ENCODE measurements around the gene SIRT4.
"Not testable (repeated sequence)": the region's sequence is repeated elsewhere in the genome, so short reads cannot be mapped to it uniquely, and the experiment has no call there.

SIRT4 gene

DNA sequence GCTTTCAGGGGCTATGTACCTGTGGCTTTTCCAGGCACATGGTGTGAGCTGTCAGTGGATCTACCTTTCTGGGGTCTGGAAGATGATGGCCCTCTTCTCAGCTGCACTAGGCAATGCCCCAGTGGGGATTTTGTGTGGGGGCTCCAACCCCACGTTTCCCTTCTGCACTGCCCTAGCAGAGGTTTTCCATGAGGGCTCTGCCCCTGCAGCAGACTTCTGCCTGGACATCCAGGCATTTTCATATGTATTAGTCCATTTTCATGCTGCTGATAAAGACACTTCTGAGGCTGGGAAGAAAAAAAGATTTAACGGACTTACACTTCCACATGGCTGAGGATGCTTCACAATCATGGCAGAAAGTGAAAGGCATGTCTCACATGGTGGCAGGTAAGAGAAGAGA lies 34.3 kb downstream of the SIRT4 start:
- not testable (repeated sequence) for DNase-seq (ENCODE audit: low spot score)

DNA sequence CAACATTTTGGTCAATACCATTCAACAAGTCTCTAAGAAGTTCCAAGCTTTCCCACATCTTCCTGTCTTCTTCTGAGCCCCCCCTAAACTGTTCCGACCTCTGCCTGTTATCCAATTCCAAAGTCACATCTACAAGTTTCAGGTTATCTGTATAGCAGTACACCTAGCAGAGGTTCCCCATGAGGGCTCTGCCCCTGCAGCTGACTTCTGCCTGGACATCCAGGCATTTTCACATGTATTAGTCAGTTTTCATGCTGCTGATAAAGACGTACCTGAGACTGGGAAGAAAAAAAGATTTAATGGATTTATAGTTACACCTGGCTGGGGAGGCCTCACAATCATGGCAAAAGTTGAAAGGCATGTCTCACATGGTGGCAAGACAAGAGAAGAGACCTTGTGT lies 35.6 kb downstream of the SIRT4 start:
- DNase-seq (ENCODE audit: low spot score) = no peak

DNA sequence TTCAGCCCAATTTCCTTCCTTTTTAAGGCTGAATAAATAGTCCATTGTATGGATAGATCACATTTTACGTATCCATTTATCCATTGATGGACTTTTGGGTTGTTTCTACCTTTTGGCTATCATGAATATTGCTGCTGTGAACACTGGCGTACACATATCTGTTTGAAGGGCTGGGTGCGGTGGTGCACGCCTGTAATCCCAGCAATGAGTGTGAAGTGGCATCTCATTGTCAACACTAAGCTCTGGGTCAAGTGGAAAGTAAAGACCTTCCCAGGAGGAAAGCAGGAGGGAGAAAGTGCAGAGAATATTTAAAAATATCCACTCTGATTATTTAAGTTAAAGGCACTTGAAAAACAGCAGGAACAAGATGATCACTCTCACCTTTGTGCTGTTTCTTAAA lies 37.1 kb downstream of the SIRT4 start:
- no peak for DNase-seq (ENCODE audit: low spot score)

DNA sequence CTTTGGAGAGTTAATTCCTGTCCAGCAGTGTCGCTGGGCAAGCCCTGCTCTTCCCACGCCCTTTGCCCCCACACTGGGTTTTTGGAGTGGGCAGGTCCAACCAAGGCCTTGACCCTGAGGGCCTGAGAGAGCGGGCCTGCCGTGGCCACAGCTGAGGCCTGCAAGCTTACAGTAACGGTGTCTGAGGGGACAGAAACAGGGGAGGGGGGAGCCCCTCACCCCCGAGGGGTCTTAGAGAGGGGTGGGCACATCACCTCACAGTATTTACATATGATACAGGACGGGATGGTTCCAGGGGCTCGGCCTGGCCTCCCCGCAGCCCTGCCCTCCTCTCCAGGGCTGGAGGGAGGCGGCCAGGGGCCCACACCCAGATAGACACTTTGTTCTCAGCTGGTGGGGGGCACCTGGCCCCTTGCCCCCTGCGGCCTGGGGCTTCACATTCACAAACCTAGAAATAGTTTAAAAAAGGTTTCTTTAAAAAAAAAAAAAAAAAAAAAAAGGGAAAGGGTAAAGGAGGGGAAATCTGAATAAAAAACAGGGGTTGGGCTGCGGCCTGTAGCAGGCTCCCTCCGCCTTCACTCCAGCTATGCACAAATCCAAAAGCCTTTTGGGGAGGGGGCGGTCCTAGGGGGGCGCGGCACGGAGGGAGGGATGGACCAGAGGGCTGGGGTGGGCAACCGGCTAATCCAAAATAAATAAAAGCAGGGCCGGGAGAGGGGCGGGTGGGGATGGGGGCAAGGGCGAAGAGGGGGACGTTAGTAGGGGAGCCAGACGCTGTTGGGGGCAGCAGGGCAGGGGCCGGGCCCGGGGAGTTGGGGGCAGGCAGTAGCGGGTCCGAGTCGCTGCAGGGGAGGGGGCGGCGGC lies 40.3 kb downstream of the SIRT4 start:
- no peak for DNase-seq (ENCODE audit: low spot score)

DNA sequence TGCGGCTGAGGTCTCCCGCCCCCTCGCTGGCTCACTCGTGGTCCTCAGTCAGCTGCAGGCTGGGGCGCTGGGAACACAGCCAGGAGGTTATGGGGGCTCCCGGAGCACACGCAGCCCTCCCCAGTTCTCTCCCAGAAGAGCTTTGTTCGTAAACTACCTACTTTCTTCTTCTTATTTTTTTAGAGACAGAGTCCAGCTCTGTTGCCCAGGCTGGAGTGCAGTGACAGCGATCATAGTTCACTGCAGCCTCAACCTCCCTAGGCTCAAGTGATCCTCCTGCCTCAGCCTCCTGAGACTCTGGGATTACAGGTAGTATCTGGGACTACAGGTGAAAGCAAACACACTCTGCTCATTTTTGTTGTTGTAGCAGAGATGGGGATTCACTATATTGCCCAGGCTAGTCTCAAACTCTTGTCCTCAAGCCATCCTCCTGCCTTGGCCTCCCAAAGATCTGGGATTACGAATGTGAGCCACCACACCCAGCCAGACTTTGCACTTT lies 41.0 kb downstream of the SIRT4 start:
- no peak for DNase-seq (ENCODE audit: low spot score)

DNA sequence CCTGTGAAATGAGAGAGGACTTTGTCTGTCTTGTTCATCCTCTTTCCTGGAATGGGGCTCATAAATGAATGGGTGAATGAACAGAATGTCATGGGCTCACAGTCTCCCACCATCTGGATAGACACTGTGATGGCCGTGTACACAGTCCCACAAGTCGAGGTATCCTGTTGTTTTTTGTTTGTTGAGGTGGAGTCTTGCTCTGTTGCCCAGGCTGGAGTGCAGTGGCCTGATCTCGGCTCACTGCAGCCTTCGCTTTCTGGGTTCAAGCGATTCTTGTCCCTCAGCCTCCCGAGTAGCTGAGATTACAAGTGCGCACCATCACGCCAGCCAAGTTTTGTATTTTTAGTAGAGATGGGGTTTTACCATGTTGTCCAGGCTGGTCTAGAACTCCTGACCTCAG lies 41.6 kb downstream of the SIRT4 start:
- DNase-seq (ENCODE audit: low spot score) = no peak

DNA sequence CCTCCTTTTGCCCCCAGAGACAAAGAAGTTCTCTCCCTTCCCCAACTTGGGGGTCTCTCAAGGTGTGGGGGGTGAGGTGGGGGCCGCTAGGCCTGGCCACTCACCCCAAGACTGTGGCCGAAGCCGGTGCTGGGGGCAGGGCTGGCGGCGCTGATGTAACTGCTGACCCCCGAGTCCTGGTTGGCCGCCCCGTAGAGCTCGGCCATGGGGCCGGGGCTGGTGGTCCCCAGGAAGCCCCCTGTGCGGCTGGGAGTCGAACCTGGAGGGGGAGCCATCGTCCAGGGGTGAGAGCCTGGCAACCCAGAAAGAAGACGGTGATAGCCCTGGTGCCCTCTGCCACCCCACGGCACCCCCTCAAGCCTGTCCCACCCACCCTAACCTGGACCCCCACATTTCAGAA lies 43.9 kb downstream of the SIRT4 start:
- DNase-seq (ENCODE audit: low spot score) = no peak

DNA sequence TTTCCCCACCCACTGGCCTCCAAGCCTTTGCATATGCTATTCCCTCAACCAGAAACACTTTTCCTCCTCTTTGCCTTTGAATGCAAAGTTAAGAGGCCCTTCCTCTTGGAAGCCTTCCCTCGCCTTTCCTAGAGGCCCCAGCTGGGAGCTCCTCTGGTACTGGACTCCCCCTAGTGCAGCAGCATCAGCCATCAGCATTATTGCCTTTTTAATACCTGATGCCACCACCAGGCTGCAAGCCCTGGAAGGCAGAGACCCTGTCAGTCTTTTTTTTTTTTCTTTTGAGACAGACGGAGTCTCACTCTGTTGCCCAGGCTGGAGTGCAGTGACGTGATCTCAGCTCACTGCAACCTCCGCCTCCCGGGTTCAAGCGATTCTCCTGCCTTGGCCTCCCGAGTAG lies 44.6 kb downstream of the SIRT4 start:
- no peak for DNase-seq (ENCODE audit: low spot score)

DNA sequence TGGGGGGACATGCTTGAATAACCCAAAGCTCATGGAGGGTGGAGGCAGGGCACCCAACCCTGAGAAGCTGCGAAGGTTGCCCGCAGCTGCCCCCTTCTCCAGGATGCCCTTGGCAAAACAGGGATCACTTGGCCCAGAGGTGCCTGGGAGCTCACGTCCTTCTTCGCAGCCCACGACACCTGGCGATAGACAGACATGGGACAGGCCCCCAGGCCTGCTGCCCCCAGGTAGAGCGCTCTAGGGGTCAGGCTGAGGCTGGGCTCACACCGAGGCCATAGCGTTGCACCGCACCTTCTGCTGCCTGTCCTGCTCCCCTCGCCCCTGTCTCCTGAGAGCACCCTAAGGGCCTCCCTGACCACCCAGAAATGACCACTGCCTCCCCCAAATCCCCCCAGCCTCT lies 45.6 kb downstream of the SIRT4 start:
- DNase-seq (ENCODE audit: low spot score) = no peak

DNA sequence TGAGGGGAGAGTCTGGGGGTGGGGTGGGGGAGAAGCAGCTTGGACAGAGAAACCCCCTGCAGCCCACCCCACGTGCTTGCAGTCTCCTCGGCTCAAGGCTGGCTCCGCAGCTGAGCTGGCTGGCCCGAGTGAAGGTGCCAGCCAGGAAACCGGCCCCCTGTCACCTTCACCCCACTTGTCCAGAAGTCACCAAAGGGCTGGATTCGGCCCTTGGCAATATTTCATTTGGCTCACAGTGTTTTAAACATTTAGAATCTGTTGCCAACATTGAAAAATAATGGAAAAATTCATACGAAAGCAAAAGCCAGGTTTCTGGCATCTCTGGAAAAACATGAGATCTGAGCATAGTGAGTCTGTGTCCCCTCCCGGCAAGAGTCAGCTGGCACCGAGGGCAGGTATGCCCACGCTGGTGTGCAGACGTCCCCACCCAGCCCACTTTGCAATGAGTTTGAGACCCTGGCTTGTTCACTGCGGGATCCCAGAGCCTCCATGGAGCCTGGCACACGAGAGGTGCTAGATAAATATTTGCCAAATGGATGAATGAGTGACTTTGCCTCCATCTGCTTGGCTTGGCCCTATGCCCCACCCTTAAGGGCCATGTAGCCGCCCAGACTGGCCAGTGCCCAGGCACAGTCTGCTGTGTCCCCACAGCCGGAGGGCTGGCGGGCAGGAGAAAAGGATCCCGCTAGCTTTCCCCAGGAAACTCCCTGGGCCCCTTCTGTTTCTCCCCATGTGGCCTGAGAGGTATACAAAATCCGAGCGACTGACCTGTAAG lies 48.6 kb downstream of the SIRT4 start:
- DNase-seq (ENCODE audit: low spot score) = no peak

DNA sequence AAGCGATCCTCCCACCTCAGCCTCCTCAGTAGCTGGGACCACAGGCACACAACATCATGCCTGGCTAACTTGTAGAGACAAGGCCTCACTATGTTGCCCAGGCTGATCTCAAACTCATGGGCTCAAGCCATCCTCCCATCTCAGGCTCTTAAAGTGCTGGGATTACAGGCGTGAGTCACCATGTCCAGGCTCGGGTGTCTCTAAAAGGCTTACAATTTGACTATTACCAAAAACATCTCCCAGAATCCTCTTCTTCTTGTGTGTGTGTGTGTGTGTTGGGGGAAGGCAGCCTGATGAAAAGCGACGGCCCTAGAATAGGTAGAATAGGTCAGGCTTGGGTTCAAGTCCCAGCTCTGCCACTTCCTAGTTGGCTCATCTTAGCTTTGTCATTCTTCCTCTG lies 50.0 kb downstream of the SIRT4 start:
- DNase-seq (ENCODE audit: low spot score) = no peak

DNA sequence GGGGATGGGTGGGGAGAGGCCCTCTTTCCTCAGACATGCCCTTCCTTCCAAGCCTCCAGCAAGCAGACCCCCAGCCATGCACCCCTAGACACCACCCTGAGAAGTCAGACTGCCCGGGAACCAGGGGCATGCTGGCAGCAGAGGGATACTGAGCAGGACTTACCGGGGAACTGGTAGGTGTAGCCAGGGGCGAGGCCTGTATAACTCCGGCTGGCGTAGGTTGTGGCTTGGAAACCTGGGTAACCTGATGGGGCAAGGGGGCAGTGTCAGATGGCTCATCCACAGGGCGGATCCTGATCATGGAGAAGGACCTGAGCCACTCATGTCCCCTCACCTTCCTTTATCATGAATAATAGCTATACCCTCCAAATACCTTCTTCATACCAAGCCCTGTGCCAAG lies 51.0 kb downstream of the SIRT4 start:
- DNase-seq (ENCODE audit: low spot score) = no peak

DNA sequence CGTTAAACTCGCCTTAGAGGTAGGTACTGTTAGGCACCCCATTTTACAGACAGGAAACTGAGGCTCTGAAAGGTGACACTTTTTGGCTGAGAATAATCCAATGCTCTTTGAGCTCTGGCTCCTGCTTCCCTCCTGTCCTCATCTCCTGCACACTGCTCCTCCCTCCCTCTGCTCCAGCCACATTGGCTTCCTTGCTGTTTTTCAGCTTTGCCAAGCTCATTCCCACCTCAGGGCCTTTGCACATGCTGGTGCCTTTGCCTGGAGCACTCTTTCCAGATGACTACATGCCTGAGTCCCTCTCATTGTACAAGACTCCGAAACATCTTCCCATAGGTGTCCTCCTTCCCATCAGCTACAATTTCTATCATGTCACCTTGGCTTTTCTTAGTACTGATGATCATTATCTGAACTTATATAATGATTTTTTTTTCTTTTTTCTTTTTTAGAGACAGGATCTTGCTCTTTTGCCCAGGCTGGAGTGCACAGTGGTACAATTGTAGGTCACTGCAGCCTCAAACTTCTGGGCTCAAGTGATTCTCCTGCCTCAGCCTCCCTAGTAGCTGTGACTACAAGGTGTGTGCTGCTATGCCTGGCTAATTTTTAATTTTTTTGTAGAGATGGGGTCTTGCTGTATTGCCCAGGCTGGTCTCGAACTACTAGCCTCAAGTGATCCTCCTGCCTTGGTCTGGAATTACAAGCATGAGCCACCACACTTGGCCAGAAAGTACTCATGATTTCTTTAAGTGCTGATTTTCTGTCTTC lies 51.6 kb downstream of the SIRT4 start:
- no peak for DNase-seq (ENCODE audit: low spot score)

DNA sequence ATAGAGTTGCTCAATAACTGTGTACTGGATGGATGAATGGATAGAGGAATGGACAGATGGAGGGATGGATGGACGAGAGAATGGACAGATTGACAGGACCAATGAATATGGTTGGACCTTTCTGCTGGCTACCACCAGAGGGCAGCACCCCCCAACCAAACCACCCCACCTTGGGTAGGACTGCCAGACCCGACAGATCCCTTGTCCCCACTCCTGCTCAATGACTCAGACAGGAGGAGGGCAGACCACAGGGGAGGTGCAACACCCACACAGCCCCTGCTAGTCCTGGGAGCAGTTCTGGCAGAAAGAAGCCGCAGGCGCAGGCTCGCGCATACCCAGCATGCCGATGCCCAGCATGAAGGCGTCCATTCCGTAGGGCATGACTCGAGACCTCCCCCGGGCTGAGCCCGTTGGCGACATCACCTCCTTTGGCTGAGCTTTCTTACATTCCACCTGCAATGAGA lies 54.5 kb downstream of the SIRT4 start:
- peak; percentile 92 for DNase-seq (ENCODE audit: low spot score)

DNA sequence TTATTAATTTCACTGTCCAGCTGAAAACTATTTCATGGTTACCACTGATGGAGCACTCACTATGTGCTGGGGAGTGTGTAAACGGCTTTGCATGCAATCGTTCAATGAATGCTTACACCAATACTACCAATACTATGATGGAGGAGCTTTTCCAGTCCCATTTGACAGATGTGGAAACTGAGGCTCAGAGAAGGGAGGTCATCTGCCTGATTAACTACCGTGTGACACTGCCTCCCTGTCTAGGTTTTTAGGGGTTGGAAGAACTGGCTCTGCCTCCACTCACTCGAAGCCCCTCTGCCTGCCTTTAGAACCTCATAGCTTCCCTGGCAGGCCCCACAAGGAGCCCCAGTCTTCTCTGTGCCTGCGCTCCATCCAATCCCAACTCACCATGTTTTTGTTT lies 55.0 kb downstream of the SIRT4 start:
- no peak for DNase-seq (ENCODE audit: low spot score)

DNA sequence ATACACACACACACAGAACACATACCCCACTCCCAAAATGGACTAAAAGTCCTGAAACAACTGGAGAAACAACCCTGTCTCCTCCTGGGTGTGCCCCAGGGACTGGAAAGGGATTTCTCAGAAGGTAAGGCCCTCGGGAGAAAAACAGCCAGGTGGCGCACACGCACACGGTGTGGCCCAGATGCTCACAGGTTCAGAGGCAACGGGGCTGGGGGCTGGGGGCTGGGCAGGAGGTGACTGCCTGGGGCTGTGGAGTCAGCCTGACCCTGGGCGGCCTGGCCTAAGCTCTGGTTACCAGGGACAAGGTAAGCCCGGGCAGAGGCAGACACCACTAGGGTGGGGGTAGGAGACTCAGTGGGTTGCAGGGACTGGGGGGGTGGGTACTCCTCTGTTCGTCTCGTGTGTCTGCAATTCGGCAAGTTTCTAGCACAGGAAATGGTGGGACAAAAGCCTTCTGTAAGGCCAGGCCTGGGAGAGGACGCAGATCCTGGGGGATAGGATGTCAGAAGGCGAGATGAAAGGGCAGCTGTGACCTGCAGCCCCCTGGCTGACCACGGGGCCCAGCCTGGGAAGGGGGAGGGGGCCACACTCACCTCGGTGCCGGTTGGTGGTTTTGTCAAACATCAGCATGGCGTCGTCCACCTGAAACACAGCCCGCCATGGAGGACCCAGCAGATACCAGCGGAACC lies 56.4 kb downstream of the SIRT4 start:
- DNase-seq (ENCODE audit: low spot score) = peak; percentile 64

DNA sequence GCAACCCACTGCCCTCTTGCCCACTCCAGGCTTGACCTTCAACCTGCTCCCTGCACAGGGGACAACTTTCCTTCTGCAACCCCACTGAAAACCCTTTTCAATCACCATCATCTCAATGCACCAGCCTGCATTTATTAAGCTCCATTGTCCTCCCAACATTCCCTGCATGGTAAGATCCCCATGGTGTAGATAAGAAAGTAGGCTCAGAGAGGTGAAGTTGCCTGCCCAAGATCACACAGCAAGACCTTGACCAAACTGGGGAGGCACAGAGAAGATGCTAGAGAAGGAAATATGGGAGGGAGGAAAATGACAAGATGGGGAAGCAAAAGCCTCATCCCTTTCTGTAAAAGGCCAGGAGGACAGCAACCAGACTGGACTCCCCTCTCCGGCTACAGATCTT lies 57.0 kb downstream of the SIRT4 start:
- no peak for DNase-seq (ENCODE audit: low spot score)

DNA sequence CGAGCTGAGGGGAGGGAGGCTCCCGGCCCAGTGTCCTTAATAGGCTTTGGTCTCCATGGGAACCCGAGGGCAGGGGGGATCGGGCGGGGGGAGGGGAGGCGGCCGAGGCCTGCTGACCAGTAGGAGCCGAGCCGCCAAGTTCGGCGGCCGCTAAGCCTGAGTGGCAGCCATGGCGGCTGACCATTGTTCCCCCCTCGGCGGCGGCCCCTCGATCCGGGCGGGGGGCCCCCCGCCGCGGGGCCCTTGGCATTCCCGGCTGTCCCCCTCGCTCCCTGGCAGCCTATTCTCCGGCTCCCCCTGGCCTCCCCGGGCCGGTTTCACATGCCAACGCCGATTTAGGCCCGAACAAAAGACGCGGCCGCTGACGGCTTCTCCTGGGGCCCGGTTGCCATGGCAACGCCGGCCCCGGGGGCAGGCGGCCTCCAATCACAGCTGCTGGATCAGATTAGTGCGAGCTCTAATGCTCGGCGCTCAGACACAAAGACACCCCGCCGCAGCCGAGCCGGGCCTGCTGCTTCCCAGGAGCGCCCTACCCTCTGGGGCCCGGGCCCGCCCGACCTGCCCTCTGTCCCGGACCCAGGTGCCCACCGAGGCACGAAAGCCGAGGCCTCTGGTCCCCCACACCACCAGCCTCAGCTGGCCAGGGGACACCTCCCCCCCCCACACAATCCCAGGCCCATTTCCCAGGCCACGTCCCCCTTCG lies 59.5 kb downstream of the SIRT4 start:
- DNase-seq (ENCODE audit: low spot score) = peak; percentile 100
